RKO (cell line): ENCODE results near the gene UBE2D4.
"Not testable (repeated sequence)": the region's sequence is repeated elsewhere in the genome, so short reads cannot be mapped to it uniquely, and the experiment has no call there.

Source experiments
- DNase-seq: peaks from one replicate; pipeline ENCODE4 v3.0.0-alpha.2; 2016; ENCODE audit warnings: low spot score

The UBE2D4 gene

DNA sequence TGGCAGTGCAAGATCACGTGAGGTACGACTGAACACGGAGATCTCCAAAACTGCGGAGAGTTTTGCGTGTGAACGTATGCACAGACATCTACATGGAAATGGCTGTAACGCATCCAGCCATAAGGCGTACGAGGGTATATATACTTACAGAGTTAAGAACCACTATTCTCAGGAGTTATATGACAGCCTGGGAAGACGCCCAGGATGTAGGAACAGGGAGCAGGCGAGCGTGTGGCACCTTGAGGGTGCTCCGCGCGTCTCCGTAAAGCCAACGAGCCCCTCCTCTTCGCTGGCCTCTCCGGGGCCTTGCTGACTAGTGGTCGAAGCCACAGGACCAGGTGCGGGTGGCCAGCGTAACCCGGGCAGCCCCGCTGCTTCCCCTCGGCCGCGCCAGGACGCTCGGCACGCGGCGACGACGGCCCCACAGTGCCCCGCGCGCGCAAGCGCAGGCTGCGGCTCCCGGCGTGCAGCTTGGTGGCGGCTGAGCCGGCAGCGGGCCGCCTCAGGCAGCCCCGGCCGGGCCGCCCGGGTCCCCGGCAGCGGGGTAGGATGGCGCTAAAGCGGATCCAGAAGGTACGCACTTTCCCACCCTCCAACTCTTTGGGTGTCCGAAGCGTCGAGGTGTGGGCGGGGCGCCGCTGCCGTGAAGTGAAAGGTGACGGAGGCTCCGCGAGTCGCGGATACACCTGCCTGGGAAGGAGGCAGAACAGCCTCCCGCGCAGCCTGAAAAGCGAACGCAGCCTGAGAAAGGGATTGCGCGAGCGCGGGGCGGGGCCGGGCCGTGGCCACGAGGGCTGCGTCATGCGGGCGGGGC lies at the start of gene UBE2D4:
Gene UBE2D4 (plus strand): TSS at position 453 of the 814 bp plus-strand sequence. CDS start 97 bp downstream, at position 550.
- peak; percentile 81 for DNase-seq

DNA sequence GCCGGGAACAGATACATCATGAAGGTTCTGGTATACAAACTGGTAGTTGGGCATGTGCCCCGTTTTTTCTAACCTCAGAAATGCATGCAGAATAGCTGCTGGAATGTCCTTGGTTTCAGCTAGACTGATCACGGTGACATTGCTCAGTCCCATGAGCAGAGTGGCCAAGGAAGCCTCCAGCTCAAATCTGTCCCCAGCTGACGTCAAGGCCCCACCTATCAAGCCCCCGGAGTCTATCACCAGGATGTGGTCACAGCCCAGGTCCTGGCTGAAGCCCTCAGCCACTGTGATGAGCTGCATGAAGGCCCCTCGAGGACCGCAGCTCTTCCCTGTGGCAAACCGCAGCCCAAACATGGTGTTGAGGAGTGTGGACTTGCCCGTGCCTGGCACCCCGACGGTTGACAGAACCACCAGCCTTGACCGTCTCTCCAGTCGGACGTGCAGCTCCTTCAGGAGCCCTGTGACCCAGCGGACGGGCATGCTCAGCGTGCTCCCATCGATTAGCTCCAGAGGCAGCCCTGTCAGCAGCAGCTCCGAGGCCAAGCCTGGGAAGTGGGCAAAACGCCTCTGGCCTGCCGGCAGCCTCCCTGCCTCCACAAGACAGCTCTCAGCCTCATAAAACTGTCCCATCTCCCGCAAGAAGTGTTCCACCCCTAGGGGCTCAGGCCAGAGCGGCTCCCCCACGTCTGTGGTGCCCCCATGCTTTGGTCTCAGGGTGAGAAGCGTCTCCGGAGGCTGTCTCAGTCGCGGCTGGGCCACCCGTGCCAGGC lies 49.1 kb upstream of the UBE2D4 start:
- DNase-seq = no peak

DNA sequence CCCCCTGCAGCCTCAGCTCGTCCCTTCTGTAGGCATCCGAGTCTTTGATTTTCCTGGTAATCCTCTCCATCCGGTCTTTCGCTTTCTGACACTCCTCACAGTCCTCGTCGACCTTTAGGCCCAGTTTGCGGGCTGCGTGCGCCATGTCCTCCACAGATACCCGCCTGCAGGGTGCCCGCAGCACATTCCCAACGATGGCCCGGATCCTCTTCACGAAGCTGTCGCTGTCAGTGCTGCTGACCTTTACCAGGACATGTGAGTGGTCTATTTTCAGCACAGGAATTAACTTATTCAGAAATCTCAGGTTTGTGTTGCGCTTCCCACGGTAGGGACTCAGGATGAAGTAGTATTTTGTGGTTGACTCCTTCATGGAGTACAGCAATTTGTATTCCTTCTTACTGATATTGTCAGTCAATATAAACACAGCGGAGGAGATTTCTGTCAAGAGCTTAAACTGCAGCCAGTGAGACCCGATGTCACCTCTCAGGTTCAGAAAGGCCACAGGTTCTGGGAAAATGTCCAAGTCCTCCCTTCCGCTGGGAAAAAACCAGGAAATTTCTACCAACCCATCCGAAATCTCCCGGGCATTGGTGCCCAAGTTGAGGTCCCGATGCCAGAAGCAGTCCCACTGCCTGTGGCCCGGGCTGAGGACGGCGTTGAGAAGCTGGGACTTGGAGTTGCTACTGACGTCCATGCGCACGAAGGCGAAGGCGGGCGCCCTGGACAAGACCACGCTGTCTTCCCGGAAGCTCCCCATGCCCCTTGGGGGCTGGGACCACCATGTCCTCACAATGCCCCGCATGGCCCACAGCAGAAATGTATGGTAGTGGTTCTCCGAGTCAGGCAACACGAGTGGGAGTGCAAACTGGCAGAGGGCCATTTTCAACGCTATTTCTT lies 48.0 kb upstream of the UBE2D4 start:
- DNase-seq = no peak

DNA sequence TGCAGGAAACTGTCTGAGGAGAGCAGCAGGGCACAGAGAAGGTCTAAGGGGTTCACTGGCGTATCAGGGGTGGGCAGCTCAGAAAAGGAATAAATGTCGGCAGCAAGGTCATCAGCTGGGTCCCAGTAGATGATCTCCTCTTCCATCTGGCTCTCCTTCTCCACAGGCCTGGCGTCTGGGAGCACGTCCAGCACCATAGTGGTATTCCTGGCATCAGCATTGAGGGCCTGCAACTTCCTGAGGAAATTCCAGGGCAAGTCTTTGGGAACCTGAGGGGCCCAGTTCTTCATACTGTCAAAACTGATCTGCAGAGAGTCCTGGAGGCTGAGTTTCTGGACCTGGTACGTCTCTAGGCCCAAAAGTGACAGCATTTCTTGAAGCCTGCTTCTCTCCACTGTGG lies 47.4 kb upstream of the UBE2D4 start:
- DNase-seq = no peak

DNA sequence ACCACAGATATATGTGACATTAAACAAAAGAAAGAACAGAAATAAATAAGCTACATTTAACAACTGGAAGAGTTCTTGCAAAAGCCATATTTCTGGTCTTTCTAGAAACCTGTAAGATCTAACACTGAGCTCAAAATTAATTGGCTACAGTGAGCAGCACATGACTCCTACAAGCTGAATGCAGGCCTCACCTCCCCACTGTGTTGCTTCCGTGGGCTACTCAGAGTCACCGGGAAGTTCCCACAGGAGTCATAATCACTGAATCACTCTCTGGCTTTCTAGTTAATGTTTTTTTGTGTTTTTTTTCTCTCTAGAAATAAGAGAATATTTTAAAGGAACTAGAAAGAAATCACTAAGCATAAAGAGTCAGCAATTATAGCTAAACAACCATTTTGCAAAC lies 46.8 kb upstream of the UBE2D4 start:
- DNase-seq = peak; percentile 38

DNA sequence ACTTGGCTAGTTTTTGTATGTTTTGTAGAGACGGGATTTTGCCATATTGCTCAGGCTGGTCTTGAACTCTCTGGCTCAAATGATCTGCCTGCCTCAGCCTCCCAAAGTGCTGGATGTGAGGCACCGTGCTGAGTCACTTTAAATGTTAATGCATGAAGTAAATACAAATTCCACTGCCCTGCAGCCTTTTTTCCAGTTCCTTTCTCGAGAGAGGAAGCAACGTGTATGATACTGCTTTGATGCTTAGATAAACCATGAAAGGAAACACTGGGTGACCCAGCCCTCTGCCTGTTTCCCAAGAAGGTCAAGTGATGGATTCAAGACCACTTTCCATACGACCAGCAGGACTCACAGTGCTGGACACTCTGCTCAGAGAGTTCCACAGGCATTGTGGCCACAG lies 45.6 kb upstream of the UBE2D4 start:
- DNase-seq = no peak

DNA sequence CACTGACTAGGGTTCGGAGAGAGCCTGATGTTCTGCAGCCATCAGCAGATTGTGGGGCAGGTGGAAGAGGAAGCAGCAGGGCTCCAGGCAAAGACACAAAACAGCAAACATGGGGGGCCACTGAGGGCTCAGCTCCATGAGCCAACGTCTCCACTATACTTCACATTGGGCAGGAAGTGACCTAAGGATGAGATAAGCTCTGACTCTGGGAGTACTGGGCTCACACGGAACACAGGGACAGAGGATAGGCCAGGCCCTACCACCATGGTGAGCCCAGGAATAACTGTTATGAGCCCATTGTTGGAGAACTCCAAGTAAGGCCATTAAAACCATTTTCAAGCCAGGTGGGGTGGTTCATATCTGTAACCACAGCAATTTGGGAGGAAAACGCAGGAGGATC lies 42.0 kb upstream of the UBE2D4 start:
- peak; percentile 54 for DNase-seq

DNA sequence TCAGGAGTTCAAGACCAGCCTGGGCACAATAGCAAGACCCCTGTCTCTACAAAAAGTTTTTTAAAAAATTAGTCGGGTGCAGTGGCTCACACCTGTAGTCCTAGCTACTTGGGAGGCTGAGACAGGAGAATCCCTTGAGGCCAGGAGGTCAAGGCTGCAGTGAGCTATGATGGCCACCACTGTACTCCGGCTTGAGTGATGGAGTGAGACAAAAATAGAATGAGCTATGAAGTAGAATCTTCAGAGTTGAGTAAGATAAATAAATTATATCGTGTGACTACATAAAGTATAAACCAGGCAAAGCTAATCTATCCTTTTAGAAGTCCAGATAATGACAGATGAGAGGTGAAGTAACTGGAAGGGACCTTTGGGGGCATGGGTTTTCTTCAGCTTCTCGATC lies 41.6 kb upstream of the UBE2D4 start:
- no peak for DNase-seq

DNA sequence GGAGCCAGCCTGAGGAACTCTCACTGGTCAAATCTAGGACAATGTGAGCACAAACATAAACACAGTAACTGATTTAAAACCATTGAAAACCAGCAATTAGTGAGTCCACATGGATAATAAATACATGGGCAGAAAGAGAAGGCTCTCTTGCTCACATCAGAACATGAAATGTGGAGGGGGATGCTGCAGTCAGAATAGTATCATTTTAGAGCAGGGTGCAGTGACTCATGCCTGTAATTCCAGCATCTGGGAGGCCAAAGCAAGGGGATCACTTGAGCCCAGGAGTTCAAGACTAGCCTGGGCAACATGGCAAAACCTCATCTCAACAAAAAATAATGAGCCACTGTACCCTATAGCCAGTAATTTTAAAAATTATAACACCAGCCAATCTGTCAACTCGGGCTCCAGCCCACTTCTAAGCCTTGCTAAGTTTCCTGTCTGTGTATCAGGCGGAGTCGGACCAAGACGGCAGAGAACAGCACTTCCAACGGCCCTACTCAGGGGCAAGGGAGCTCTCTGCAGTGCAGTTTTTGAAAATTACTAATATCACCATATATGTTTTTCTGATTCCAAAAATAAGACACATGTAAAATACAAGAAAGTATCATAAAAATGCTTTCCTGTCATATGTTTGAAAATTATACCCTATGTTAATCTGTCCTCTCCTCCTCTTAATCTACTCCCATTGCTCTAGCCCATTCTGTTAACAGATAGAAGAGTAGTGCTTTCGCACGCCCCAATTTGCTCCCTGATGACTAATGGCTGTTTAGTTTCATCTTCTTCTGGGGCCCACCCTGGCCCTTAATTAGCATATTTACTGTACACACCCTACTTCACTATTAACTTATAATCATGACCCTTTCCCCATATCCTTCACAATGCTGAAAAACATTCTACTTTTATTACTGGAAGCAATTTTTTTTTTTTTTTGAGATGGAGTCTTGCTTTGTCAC lies 37.0 kb upstream of the UBE2D4 start:
- no peak for DNase-seq

DNA sequence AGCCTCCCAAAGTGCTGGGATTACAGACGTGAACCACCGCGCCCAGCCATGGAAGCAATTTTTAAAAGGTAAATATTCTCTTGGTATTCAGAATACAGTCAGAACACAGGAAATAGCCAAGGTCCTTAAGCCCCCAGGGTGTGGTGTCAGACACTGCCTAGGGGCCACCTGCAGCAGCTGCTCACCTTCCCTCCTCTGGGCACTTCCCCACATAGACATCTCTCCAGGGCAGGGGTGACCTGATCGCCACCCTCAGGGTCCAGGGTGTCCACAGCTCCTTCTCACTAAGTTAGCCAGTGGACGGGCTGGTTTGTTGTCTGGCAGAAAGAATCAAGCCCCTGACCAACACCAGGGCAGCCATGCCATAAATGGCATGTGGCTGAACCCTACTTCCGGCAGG lies 35.8 kb upstream of the UBE2D4 start:
- DNase-seq = no peak

DNA sequence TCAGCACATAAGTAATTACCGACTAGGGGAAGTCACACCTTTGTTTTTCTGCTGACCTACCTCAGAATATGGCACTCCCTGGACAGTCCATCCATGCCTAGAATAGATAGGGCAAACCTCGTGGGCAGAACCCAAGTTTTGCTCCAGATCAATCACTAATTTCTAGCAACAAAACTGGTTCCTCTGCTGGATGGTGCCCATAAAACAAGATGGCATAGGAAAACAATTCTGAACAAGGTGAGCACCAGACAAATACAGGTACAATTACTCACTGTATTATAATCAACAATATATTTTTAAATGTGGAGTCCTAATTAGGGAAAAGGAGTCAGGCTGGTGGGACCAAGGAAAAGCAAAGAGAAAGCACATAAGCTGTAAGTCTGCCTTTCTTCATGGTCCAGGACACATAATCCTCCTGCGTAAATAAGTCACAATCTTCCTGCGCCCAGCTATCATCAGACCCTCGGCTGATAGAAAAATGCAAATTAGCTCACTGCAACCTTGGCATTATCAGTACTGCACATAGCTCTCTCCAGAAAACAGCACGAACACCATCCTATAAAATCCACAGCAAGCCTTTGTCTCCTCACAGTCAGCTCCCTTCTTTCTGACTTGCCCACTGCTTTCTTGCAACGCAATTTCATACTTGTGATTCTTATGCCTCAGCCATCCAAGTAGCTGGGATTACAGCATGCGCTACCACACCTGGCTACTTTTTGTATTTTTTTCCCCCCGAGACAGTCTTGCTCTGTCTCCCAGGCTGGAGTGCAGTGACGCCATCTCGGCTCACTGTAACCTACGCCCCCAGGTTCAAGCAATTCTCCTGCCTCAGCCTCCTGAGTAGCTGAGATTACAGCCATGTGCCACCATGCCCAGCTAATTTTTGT lies 34.9 kb upstream of the UBE2D4 start:
- no peak for DNase-seq

DNA sequence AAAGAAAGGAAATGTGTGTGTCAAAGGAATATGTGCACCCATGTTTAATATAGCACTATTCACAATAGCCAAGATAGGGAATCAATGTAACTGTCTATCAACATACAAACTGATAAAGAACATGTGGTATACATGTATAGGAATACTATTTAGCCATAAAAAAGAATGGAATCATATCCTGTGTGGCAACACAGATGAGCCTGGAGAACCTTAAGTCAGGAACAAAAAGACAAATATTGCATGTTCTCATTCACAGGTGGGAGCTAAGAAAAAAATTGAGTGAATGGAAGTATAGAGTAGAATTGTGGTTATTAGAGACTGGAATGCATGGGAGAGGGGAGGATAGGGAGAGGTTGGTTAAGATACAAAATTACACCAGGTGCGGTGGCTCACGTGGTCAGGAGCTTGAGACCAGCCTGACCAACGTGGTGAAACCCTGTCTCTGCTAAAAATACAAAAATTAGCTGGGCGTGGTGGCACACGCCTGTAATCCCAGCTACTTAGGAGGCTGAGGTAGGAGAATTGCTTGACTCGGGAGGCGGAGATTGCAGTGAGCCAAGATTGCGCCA lies 30.3 kb upstream of the UBE2D4 start:
- no peak for DNase-seq

DNA sequence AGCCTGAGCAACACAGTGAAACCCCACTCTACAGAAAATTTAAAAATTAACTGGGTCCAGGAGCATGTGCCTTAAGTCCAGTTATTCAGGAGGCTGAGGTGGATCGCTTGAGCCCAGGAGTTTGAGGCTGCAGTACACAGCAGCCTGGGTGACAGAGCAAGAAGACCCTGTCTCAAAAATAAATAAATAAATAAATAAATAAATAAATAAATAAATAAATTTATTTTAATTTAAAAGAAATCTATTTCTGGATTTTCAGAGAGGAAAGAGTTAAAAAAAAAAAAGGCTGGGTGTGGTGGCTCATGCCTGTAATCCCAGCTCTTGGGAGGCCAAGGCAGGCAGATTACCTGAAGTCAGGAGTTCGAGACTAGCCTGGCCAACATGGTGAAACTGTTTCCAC lies 27.7 kb upstream of the UBE2D4 start:
- not testable (repeated sequence) for DNase-seq

DNA sequence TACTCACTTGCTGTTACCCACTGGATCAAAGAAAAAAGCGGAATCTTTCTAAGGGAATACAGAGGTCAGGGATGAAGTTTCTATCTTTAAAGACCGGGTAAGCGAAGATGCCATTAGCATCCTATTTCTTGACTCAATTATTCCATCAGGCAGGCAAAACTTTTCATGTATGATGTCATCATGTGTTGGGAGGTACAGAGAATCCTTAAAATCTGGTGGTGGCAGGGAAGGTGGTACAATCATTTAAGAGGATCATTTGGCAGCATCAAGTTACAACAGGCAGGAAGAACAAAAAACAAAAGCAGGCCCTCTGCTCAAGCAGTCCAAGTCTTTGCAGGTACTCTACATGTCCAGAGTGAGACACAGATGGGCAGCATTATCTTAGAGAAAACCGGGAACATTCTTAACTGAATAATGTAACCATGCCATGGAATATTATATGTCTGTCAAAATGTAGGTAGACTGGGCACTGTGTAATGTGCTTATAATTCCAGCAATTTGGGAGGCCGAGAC lies 23.6 kb upstream of the UBE2D4 start:
- no peak for DNase-seq

DNA sequence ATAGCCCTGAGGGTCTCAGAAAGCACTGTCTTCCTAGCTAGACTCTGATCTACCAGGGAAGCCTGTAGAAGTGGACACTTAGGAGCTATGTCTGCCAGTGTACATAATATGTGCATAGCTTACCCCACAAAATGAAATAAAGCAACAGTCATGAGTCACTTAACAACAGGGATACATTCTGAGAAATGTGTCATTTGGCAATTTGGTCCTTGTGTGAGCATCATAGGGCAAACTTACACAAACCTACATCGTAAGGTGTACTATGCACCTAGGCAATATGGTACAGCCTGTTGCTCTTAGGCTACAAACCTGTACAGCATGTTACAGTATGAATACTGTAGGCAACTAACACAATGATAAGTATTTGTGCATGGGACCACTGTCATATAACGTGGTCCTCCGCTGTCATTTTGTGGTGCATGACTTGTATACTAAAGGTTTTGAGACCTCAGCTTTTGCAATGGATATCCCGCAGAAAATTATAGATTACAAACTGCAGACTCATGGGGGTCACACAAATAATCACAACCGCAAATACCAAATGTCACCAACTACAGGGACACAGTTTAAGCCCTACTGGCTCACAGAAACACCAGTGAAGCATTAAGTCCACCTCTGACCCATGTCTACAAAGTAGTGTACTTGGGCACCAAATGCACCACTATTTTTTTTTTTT lies 21.6 kb upstream of the UBE2D4 start:
- DNase-seq = peak; percentile 59

DNA sequence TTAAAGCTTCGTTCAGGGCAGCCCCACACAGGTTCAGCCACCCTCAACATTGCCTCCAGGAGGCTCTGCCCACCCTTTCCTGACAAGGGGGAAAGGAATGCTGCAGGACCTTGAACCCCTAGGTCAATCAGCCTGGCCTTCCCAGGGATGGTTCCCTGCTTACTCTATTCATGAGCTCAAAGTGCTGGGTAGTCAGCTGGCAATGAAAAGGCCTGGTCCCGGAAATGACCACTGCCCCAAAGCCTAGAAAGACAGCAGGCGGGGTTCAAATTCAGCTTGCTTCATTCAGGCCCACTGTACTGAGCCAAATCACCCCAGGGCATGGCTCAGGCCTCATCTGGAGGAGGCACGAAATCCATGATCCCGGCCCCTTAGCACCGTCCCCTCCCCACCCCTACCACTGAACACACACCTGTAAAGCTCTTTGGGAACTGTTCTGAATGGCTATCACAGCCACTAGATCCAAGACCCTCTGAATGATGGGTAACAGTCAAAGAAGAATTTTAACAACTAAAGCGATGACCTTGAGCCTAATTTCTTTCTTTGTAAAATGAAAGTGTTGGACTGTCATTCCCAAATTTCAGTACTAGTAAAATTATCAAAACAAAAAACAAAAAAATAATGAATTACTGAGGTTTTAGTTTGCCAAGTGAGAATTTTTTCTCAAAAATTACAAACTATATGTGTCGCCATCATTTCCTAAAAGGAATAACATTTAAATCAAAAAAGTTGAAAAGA lies 20.9 kb upstream of the UBE2D4 start:
- peak; percentile 73 for DNase-seq

DNA sequence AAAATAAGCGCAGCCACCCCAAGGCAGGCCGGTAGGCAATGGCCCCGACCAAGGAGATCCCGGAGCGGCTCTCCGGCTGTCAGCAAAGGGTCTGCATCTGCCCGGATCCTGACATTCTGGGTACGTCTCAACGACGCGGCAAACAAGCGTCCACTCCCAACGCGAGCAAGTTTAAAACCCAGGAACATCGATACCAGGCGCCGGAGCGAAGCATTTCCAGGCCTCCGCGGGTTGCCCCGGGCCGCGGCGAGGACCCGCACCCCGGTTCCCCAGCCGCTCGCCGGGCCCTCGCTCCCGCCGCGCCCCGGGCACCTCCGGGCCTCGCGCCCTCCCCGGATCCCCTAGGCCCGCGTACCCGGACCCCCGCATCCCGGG lies 20.3 kb upstream of the UBE2D4 start:
- peak; percentile 34 for DNase-seq

DNA sequence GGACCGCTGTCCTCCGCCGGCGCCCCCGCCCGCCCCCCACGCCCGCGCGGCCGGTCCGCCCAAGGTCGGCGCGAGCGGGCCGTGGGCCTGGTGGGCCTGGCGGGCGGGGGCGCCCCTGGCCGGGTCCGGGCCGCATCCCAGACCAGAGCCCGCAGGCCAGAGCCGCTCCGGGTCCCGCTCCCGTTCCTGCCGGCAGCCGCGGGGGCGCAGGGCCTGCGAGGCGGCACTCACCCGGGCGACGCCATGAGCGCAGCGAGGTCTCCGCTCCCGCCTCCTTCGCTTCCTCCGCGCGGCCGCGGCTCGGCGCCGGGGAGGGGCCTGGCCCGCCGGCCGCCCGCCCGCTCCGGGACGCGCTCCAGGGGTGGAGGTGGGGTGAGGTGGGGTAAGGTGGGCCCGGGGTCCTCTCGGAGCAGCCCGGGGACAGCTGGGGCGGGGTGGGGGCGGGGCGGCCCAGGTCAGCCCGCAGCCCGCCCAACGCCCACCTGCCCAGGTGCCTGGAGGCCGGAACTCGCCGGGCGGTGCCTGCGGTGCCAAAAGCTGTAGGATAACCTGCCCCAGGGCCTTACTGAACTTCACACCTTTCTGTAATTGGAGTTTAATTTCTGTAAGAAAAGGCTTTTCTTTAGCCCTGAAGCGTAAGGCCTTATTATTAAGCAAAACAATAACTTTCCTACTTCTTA lies 19.8 kb upstream of the UBE2D4 start, which contains the start of gene URGCP:
Gene URGCP (minus strand): TSS at position 266 of the 680 bp plus-strand sequence. CDS start 21 bp downstream, at position 245.
- no peak for DNase-seq
